Fibroblast of skin of left biceps (primary cell): ENCODE data around the gene EVI5.

Source experiments
- DNase-seq, 2 experiments: peaks; one replicate each; pipeline ENCODE4 v3.0.0-alpha.2; 2013; ENCODE audit warnings: low read depth in 2 of 2

Gene EVI5

DNA sequence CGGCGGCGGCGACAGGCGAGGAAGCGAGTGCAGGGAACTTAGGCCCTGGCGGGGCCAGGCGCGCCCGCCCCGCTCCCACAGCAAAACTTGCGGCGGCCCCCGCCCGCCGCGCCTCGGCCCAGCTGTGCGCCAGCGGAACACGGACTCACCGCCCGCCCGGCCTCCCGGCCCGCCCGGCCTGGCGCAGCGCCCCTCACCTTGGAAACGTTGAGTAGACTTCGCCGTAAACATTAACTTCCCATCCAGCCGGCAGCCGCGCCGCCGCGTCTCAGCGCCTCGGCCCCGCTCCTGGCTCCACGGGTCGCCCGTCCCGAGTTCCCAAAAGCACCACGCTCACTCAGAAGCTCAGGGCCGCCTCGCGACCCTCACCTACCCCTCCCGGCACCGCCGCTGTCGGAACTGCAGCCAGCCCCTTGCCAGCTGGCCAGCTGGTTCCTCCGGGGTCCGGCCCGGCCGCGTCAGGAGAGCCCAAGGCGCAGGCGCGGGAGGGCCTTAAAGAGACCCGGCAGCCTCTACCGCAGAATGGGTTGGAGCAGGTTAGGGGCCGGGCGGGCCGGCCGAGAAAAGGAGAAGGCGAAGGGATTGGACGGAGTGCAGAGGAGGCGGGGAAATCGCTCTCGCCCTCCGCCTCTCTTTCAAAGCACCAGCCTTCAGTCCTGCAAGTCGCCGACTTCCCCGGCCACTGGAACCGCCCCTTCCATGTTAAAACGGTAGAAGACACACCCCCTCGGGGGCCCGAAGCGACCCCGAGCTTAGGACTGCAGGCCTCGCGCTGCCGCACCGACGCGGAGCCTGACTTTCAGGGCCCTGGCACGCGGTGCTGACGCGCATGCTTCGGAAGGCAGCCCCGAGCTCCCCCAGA, at the start of gene EVI5:
Gene EVI5, minus strand, starts transcription at position 470 of the 862 bp plus-strand sequence. CDS start 48,562 bp downstream, outside the sequence.
- peak; percentile 86 to 89 for DNase-seq

DNA sequence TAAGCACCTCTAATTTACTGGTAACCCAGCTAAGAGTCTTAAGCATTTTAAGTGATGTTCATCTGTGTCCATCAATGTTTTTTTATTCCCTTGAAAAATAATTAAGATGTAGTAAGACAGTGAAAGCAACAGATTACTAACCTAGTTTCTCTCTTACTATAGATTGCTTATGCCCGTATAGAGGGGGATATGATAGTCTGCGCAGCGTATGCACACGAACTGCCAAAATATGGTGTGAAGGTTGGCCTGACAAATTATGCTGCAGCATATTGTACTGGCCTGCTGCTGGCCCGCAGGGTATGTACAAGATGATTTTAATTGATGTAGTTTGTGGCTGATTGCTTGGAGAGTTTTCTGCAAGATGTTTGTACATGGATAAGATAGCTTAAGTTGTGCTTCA, 49.7 kb upstream of the EVI5 start:
- no peak for DNase-seq

DNA sequence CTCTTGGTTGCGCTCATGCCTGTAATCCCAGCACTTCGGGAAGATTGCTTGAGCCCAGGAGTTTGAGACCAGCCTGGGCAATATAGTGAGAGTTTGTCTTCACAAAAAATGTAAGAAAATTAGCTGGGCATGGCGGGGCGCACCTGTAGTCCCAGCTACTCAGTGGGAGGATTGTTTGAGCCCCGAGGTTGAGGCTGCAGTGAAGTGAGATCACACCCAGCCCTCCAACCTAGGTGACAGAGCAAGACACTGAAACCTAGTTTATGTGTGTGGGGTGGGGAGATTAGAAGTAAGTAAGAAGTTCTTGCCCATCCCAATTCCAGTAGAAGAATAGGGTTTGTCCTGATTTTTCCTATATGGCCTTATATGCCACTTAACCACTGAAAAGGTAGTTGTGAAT, 48.9 kb upstream of the EVI5 start:
- DNase-seq, result no peak

DNA sequence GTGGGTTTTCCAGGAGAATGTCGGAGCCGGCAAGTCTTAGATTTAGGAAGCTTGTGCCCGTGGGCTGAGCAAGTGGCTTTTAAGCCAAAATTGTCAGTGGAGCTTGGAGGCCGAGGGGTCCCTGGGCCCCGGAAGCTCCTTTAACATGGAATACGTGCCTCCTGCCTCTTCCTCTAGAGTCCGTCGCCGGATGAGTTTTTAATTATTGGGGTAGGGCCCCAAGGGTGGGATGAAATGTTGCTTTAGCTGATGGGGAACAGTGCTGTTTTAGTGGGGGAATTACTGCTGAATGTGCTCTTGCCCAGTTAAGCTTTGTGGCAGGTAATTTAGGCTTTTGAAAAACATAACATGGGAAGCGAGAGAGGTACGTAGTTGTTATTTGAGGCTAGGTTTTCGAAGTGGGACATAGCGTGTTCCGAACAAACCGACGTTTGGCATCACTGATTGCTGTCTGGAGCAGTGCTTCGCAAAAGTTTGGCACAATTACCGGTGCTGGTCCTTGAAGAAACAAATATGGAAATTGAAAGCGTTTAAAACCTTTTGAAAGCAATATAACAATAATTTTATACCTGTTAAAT, 47.7 kb upstream of the EVI5 start:
- no peak for DNase-seq

DNA sequence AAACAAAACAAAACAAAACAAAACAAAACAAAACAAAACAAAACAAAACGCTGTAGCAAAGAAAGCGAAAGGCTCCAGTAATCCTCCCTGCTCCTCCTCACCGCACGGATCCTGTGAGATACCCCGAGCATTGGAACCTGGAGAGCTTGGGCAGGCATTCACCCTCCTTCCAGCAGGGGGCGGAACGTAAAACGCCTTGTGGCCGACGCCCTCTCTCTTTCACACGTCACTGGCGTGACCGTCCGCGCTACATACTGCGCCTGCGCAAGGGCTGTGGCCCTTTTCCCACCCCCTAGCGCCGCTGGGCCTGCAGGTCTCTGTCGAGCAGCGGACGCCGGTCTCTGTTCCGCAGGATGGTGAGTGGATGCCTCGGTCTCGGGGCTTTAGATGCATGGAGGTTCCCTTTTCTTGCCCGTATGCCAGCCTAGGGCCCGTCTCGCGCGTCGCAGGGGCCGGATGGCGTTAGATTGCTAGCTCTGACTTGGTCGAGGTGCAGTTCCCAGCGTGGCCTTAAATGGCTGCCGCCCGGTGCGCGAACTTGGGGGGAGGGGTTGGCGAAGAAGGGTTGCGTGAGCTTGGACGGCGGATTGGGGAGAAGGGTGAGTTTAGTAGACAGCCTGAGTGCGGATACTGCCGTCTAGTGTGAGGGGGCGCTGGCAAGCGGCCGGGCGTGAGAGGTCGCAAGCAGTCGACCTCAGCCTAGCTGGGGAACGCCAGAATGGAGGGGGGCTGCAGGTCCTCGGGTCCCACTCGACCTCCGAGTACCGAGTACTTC, 47.0 kb upstream of the EVI5 start, which contains the start of gene RPL5:
Gene RPL5, plus strand, starts transcription at position 279 of the 775 bp plus-strand sequence. Its CDS starts 75 bp downstream, at position 354.
- DNase-seq, result peak; percentile 92

DNA sequence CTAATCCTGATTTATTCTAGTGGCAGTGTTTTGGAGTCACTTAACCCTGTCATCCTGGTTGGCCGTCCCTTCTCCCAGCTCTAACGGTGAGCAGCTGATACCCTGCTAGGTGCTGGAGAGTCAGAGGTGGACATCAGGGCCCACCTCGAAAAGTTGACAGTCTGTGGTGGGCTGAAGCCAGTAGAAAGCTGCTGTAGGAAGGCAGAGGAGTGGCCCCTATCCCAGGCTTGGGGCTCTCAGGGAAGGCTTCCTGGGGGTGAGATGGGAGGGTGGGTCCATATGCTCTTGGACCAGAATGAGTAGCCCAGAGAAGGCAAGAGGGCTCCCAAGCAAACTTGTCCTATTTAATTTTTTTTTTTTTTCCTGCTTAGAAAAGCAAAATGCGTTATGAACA, 46.5 kb upstream of the EVI5 start:
- DNase-seq, result no peak

DNA sequence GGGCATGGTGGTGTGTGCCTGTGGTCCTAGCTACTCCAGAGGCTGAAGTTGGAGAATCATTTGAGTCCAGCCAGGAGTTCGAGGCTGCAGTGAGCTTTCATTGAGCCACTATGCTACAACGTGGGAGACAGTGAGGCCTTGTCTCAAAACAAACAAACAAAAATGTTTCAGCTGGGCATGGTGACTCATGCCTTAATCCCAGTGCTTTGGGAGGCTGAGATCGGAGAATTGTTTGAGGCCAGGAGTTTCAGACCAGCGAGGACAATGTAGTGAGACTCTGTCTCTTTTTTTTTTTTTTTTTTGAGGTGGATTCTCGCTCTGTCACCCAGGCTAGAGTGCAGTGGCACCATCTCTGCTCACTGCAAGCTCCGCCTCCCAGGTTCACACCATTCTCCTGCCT, 41.9 kb upstream of the EVI5 start:
- no peak for DNase-seq

DNA sequence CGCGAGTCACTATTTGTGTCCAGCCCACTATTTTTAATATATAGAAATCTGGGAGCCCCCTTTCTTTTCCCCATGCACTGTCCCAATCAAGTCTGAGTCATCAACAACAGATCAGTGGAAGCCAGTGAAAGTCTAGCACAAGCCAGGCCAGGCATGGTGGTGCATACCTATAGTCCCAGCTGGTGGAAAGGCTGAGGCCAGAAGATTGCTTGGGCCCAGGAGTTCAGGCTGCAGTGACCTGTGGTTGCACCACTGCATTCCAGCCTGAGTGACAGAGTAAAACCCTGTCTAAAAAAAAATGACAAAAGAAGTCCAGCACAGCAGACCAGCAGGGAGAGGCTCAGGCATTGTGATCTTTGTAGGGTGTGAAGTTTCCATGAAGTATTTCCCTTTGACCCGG, 38.0 kb upstream of the EVI5 start:
- no peak for DNase-seq

DNA sequence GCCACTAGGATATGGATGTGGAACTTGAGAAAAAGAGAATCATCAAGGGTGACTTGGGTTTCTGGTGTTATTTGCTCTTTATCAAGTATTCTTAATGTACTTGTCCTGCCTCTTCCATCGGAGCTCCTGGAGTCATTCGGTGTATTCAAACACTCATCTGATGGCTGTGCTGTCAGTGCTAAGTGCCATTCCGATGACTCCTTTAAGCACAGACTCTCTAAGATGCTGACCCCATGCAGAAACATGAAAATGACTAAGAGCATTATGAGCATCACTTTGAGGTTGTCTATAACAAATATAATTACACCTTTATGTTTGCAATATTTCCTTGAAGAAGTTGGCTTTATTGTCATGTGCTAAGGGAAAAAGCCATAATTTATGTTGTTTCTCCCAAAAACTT, 35.6 kb upstream of the EVI5 start:
- no peak for DNase-seq

DNA sequence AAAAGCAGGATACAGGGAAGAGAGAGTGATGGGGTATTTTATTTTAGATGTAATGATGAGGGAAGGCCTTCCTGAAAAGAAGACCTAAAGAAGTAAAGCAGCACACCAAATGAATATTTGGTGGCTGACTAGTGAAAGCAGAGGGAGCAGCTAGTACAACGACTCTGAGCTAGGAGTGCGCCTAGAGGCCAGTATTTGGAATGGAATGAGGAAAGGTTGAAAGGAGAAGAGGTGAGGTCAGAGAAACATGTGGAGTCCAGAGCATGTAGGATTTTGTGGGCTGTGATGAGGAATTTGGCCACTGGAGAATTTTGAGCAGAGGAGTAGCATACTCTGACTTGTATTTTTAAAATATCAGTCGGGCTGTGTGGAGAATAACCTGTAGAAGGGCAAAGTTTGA, 35.1 kb upstream of the EVI5 start:
- DNase-seq, result no peak

DNA sequence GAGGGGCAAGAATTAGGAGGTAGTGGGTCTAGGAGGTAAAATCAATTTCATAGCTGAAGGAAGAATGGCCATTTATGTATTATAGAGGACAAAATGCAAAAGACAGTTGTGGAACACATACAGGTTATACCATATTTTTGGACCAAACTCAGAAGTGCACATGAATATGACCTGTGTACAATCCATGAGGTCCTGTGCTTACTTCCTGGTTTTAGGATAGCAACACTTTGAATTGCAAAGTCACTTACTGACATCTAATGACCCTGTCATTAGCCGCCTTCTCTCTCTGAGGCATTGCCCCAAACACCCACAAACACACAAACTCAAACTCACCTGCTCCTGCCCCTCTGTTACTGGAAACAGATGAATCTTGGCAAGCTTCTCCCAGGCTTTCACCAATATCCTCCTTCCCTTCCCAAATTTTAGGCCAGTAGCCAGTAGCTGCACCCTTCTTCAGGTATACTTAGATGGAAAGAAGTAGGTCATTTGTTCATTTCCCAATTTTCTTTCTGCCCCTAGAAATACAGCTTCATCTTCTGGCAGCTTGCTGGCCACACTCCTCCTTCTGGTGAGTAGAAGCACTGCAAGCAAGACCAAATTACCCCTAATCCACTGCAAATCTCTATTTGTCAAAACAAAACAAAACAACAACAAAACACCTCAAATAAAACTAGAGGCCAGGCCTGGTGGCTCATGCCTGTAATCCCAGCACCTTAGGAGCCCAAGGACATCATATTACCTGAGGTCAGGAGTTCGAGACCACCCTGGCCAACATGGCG, 33.3 kb upstream of the EVI5 start:
- no peak for DNase-seq

DNA sequence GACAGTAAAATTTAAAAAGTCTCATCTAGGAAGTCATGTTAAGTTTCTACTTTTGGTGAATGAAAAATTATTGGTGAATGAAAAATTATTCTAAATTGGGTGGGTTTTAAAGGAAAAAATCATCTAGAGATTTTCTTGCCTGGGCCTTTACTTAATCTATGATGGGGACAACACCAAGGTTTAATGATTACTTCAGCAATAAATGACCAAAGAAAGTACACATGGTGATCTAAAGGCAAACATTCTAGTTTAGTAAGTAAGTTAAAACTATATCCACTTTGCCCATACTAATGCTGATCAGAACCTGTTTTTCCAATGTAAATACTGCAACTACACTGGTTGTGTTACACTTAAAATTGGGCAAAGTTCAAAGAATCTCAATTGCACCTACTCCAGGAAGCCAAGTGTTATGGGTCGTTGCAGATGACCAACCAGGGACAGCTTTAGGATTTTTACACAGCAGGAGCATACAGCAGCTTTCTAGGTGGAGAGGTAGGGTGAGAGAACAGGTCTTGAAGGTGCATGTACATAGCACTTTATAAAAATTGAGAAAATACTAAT, 32.3 kb upstream of the EVI5 start:
- no peak for DNase-seq

DNA sequence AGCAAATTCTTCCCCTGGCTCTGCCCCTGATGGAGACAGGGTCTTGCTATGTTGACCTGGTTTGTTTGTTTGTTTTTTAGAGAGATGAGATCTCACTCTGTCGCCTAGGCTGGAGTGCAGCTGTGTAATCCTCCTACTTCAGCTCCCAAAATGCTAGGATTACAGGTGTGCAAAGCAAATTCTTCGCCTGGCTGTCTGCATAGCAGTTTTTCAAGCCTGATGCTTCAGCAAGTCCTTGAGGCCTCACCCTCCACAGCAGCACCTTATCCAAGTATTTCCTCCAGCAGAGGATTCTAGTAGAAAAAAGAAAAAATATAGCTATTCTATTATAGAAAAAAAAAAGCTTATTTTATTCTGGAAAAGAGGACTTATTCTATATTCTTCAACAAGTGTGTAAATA, 31.8 kb upstream of the EVI5 start:
- no peak for DNase-seq

DNA sequence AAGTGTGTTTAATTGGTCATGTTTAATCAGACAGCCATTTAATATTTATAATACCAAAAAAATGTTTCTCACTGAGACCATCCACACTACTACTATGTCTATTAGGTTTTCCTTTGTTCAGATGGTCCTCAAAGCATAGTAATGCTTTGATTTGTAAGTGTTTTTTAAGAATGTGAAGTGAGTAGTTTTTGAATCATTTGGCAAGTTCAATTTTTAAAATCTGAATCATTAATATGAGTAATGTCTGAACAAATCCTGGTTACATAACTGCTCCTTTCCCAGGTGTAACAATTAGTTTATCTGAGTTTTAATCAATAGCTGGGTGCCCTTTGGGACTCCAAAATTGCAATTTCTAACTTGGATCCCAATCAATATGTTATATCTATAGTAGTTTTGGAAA, 23.5 kb upstream of the EVI5 start:
- DNase-seq, result no peak

DNA sequence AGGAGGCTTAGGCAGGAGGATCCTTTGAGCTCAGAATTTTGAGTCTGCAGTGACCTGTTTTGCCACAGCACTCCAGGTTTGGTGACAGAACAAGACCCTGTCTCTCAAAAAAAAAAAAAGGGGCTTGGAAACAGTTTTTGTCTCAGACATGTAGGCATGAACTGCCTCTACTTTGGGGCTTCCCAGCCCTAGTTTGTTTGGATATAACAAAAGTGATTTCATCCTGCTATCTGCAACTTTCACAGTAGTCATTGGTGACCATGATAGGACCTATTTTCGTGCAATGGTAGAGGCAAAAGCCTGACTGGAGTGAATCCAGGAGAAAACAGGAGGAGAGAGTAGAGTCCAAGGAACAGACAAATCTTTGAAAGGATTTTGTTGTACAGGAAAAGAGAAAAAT, 20.3 kb upstream of the EVI5 start:
- no peak for DNase-seq

DNA sequence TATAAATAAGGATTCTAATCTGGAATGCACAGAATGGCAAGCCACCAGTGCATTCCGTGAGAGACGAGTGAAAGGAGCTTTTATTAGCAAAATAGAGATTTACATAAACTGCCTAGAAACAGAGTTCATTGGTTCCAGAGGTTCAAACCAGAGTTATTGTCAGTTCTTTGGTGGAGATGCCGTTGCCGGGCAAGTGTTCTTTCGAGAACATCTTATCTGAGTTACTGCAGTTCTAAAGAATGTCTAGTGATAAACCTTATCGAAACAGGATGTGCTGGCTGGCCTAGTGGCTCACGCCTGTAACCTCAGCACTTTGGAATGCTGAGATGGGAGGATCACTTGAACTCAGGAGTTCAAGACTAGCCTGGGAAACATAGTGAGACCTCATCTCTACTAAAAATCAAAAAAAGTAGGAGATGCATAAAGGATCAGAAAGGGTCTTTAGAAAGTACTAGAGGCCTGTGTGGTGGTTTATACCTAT, 19.9 kb upstream of the EVI5 start:
- peak; percentile 62 to 66 for DNase-seq

DNA sequence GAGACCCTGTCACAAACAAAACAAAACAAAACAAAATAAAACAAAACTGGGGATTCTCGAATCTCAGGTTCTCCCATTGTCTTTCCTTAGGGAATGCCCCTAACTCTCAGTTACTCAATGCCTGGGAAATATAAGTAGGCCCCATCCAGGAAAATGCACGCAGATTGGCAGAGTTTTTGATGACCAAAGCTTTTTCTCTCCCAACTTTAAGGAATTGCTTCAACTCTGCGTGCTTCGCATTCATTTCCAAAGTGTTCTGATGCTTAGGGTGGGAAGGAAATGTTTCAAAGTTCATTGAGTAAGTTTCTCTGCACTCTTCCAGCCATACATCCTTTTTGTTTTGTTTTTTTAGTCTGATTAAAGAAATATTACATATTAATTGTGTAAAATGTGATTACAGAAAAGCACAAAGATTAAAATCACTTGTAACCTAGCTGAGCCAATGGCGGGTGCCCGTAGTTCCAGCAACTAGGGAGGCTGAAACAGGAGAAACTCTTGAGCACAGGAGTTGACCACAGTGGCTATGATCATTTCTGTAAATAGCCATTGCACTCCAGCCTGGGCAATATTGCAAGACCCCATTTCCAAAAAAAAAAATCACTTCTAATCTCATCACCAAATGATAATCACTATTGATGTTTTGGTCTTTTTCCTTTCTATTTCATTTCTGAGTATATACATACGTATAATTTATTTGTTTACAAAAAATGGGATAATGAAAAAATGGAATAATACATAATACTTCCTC, 18.4 kb upstream of the EVI5 start:
- DNase-seq, result no peak

DNA sequence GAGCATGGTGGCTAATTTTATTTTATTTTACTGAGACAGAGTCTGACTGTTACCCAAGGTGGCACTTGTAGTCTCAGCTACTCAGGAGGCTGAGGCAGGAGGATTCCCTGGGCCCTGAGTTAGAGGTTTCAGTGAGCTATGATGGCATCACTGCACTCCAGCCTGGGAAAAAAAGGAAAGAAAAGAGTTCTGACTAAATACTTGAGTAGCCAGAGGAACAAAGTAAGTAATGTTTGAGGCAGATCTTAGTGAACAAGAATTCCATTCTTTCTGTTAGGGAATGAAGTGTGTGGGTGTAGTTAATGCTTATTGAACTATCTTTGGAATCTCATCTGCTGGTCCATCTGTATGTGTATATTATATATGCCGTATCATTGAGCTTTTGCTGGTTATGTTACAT, 13.1 kb upstream of the EVI5 start:
- DNase-seq, result no peak

DNA sequence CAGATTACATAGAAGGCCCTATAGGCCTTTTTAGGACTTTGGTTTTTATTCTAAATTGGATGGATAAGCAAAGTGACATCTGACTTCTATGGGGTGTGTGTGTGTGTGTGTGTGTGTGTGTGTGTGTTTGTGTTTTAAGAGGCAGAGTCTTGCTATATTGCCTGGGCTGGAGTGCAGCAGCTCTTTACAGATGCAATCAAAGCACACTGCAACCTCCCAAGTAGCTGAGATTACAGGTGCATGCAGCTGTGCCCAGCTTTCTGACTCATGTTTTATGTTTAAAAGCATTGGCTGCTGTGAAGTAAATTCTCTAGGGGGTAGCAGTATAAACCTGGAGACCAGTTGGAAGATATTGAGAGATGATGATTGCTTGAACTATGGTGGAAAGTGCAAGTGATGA, 12.4 kb upstream of the EVI5 start:
- no peak for DNase-seq

DNA sequence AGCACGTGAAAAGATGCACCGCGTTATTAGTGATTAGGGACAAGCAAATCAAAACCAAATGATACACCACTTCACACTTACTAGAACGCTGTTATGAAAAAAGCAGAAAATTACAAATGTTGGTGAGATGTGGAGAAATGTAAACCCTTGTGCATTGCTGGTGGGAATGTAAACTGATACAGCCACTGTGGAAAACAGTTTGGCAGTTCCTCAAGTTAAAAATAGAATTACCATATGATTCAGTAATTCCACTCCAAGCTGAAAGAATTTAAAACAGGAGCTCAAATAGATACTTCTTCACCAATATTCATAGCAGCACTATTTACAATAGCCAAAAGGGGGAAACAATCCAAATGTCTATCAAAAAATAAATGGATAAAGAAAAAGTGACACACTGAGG, 10.3 kb upstream of the EVI5 start:
- DNase-seq, result peak; percentile 54 to 63

DNA sequence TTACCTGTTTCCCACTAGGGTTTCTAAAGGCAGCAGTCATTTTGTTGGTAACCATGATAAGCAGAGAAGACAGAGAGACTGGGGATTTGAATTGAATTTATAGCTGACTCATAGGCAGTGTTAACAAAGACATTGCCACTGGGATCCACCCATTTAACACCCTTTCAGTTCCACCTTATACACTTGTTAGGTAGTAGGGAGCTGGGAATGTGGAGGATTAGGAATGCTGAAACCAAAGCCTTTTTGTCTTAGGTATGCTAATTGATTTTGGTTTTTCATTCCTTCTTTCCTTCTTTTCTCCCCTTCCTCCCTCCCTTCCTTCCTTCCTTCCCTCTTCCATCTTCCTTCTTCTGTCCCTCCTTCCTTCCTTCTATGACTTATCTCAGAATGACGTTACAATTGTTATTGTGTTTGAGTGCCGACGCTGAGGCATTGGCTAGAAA, 7.5 kb upstream of the EVI5 start:
- no peak for DNase-seq
